GM19452 (cell line): ENCODE data around the gene EIF2D.

Experiments used
- ATAC-seq: cut with Tn5 transposase; IDR thresholded peaks from one replicate; pipeline ENCODE4 v1.9.1; 2021; ENCODE audit not compliant: unreplicated experiment

EIF2D gene

GRCh38 chr1:206573762-206574161 is 38.5 kb downstream of the EIF2D start:
- no peak for ATAC-seq

- ATAC-seq, result no peak
These were observed 38.9 kb downstream of the EIF2D start for GRCh38 chr1:206573319-206573718.

- ATAC-seq, result no peak
These were observed 39.4 kb downstream of the EIF2D start for GRCh38 chr1:206572835-206573234.

GRCh38 chr1:206570529-206570928 is 41.7 kb downstream of the EIF2D start:
- ATAC-seq, result no peak

- no peak for ATAC-seq
These were observed 42.7 kb downstream of the EIF2D start for GRCh38 chr1:206569556-206569955.

GRCh38 chr1:206568779-206569352 is 43.4 kb downstream of the EIF2D start:
- no peak for ATAC-seq

GRCh38 chr1:206568256-206568655 is 44.0 kb downstream of the EIF2D start:
- no peak for ATAC-seq

GRCh38 chr1:206566999-206567398 is 45.3 kb downstream of the EIF2D start:
- no peak for ATAC-seq

- ATAC-seq, result no peak
These were observed 46.3 kb downstream of the EIF2D start for GRCh38 chr1:206565995-206566394.

- peak; percentile 44 for ATAC-seq
These were observed 48.7 kb downstream of the EIF2D start for GRCh38 chr1:206563367-206564207.

- no peak for ATAC-seq
These were observed 52.1 kb downstream of the EIF2D start for GRCh38 chr1:206560007-206560716.

GRCh38 chr1:206559672-206559995 is 52.6 kb downstream of the EIF2D start:
- no peak for ATAC-seq

GRCh38 chr1:206558794-206559671 is 53.2 kb downstream of the EIF2D start:
- ATAC-seq, result no peak

GRCh38 chr1:206557636-206558473 is 54.4 kb downstream of the EIF2D start:
- ATAC-seq, result no peak

GRCh38 chr1:206556750-206557635 is 55.3 kb downstream of the EIF2D start:
- peak; percentile 59 for ATAC-seq

- ATAC-seq, result peak; percentile 6
These were observed 56.1 kb downstream of the EIF2D start for GRCh38 chr1:206556047-206556749.

GRCh38 chr1:206555473-206555935 is 56.8 kb downstream of the EIF2D start:
- ATAC-seq, result no peak

- no peak for ATAC-seq
These were observed 57.4 kb downstream of the EIF2D start for GRCh38 chr1:206554701-206555472.
